HepG2 (cell line): ENCODE results near the gene GAN. TPM values are rescaled to one million over a fixed set of nuclear protein-coding genes. Genes with fewer than 3 reads are reported as not detected.

ENCODE experiments used
- ASH2L ChIP-seq: fragments of 300-600, 200-600 bp; sonication (generic); IDR thresholded peaks from 2 replicates; pipeline ENCODE4 v1.7.0; 2017; ENCODE audit warnings: low read depth, mild to moderate bottlenecking, moderate library complexity, mixed read lengths, low read length; ENCODE audit not compliant: insufficient read length
- CBX5 ChIP-seq: sonication (generic); formaldehyde crosslinking; IDR thresholded peaks from 2 replicates; pipeline ENCODE4 v1.4.0; 2020; ENCODE audit warnings: missing genetic modification reagents, borderline replicate concordance
- EP300 ChIP-seq, 3 experiments: sonication (generic) in 1 of 3; formaldehyde crosslinking in 1 of 3; IDR thresholded peaks; 2 replicates each; pipeline versions ENCODE4 v1.5.1 to v1.6.1; 2011 to 2020; ENCODE audit warnings: low read depth in 2 of 3, low read length in 2 of 3, borderline replicate concordance in 1 of 3, improper control_type of control experiment in 1 of 3, mild to moderate bottlenecking in 1 of 3, missing genetic modification reagents in 1 of 3, moderate library complexity in 1 of 3
- GABPB1 ChIP-seq: IDR thresholded peaks from 2 replicates; pipeline ENCODE4 v1.6.1; 2016; ENCODE audit warnings: mild to moderate bottlenecking, missing genetic modification reagents, moderate library complexity, missing compliant biosample characterization
- MXI1 ChIP-seq: IDR thresholded peaks from 3 replicates; pipeline ENCODE4 v1.6.1; 2012; ENCODE audit warnings: low read depth, low read length, inconsistent platforms, borderline replicate concordance
- NR2F6 ChIP-seq, 2 experiments: IDR thresholded peaks; 2 replicates each; pipeline ENCODE4 v1.6.1; 2016; ENCODE audit warnings: antibody characterized with exemption in 1 of 2, mild to moderate bottlenecking in 1 of 2
- RAD21 ChIP-seq: fragments of 450-650 bp; formaldehyde crosslinking; IDR thresholded peaks from 2 replicates; pipeline ENCODE4 v1.5.0; 2020; ENCODE audit warnings: mild to moderate bottlenecking
- RBAK ChIP-seq: sonication (generic); formaldehyde crosslinking; IDR thresholded peaks from 2 replicates; pipeline ENCODE4 v1.5.1; 2020; ENCODE audit warnings: mild to moderate bottlenecking, missing genetic modification reagents
- RCOR2 ChIP-seq: IDR thresholded peaks from 2 replicates; pipeline ENCODE4 v1.6.1; 2016; ENCODE audit warnings: missing biosample characterization, missing genetic modification reagents
- SALL1 ChIP-seq: sonication (generic); formaldehyde crosslinking; IDR thresholded peaks from 2 replicates; pipeline ENCODE4 v1.8.0; 2022; ENCODE audit warnings: mild to moderate bottlenecking, missing genetic modification reagents
- SIN3A ChIP-seq: IDR thresholded peaks from 2 replicates; pipeline ENCODE4 v1.6.1; 2011; ENCODE audit warnings: low read depth, mild to moderate bottlenecking, control low read depth, low read length, borderline replicate concordance
- SMYD3 ChIP-seq: sonication (generic); formaldehyde crosslinking; IDR thresholded peaks from 2 replicates; pipeline ENCODE4 v1.8.1; 2023; ENCODE audit warnings: mild to moderate bottlenecking, missing genetic modification reagents
- STAG1 ChIP-seq: sonication (generic); formaldehyde crosslinking; IDR thresholded peaks from 2 replicates; pipeline ENCODE4 v1.4.0; 2020; ENCODE audit warnings: missing genetic modification reagents
- YEATS2 ChIP-seq: sonication (generic); formaldehyde crosslinking; IDR thresholded peaks from 2 replicates; pipeline ENCODE4 v1.4.0; 2020; ENCODE audit warnings: missing genetic modification reagents, borderline replicate concordance
- ZBTB38 ChIP-seq: sonication (generic); formaldehyde crosslinking; IDR thresholded peaks from 2 replicates; pipeline ENCODE4 v1.5.1; 2020; ENCODE audit warnings: mild to moderate bottlenecking, missing genetic modification reagents
- ZNF331 ChIP-seq: sonication (generic); formaldehyde crosslinking; IDR thresholded peaks from 2 replicates; pipeline ENCODE4 v1.4.0; 2020; ENCODE audit warnings: missing genetic modification reagents
- ZNF766 ChIP-seq: sonication (generic); formaldehyde crosslinking; IDR thresholded peaks from 2 replicates; pipeline ENCODE4 v1.5.0; 2020; ENCODE audit warnings: missing genetic modification reagents, borderline replicate concordance
- polyA plus RNA-seq, 8 experiments: library from polyadenylated mRNA; depleted of rRNA in 3 of 8; stranded (reverse) in 7 of 8; unstranded in 1 of 8; fragments of >200 nt; fragmentation: Illumina TruSeq in 4 of 8; extraction: Trizol in 4 of 8; gene quantifications; 2 replicates each; pipeline versions ENCODE4 v1.2.1 to v1.2.3, GENCODE V29; 2011 to 2016; ENCODE audit warnings: low read depth in 4 of 8, missing spikeins in 1 of 8, mixed read lengths in 1 of 8; ENCODE audit not compliant: insufficient read depth in 1 of 8
- total RNA-seq, 5 experiments: library from RNA; depleted of rRNA; stranded (reverse); fragments of >200 nt; fragmentation: Illumina TruSeq; extraction: Trizol; gene quantifications; 2 replicates each; pipeline ENCODE4 v1.2.3, GENCODE V29; 2016; ENCODE audit warnings: low read depth in 1 of 5
- TF ChIP-seq, protein P1 (sequence below): sonication (generic); IDR thresholded peaks from 2 replicates; pipeline ENCODE4 v1.6.1; 2016; ENCODE audit warnings: low read depth, borderline replicate concordance
- TF ChIP-seq, protein P2 (sequence below): IDR thresholded peaks from 2 replicates; pipeline ENCODE4 v1.6.1; 2016; ENCODE audit warnings: mild to moderate bottlenecking
- TF ChIP-seq, protein P3 (sequence below): IDR thresholded peaks from 2 replicates; pipeline ENCODE4 v1.4.0; 2020; ENCODE audit warnings: mild to moderate bottlenecking, missing genetic modification reagents
- TF ChIP-seq, protein P4 (sequence below): sonication (generic); formaldehyde crosslinking; IDR thresholded peaks from 2 replicates; pipeline ENCODE4 v1.4.0; 2020; ENCODE audit warnings: missing genetic modification reagents
- TF ChIP-seq, protein P5 (sequence below): sonication (generic); formaldehyde crosslinking; IDR thresholded peaks from 2 replicates; pipeline ENCODE4 v1.9.0; 2021; ENCODE audit warnings: missing genetic modification reagents, mild to moderate bottlenecking, borderline replicate concordance

Gene GAN
- total and polyA plus RNA-seq, 2 of the 13 experiments (the other 11 are each of a cell fraction or from before 2014, with no cell fraction given): 4.3 to 11.0 TPM

DNA sequence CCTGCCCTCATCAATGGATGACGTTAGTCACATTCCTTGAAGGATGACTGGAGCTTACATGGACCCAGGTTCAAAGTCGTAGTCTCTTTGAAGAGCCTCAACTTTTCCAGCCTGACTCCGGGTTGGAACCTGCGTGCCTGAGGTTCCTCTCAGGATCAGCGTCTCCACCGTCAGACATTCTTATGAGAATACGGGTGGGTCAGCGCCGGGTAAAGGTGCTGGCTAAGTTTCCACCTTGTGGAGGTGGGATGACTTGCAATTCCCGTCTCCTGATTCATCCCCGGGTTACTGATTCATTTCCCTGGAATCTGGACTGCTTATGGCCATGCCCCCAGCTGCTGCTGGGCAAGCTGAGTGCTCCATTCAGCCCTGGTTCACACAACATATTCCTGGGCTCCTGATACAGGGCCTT, 90.9 kb downstream of the GAN start (continued):
- TF ChIP-seq GABPB1 (CRISPR knock-in tag) (no peak), SIN3A (0 out of 2 replicates have a peak, but pooled peaks have one; percentile 19), ZNF766 (CRISPR knock-in tag) (peak; percentile 31; the same call in 1 of the 2 replicates), NR2F6 (IDR thresholded peaks at IDR 0.05) (no peak), NR2F6 (CRISPR knock-in tag; IDR thresholded peaks at IDR 0.05) (peak; percentile 19; the same call in 1 of the 2 replicates), RCOR2 (peak; percentile 43; the same call in 1 of the 2 replicates), EP300 (IDR thresholded peaks at IDR 0.05; ENCODE audit: low read depth in 2 of 2, low read length in 2 of 2) (peak; percentile 42 to 61; a peak in 2 of 4 replicates), EP300 (CRISPR knock-in tag; IDR thresholded peaks at IDR 0.05; ENCODE audit: borderline replicate concordance) (no peak), STAG1 (CRISPR knock-in tag) (peak; percentile 40), ASH2L (peak; percentile 52), RBAK (CRISPR knock-in tag) (no peak), SALL1 (CRISPR knock-in tag) (peak; percentile 45; the same call in 1 of the 2 replicates), SMYD3 (CRISPR knock-in tag) (no peak), RAD21 (CRISPR knock-in tag) (peak; percentile 47), MXI1 (peak; percentile 64; the same call in 1 of the 3 replicates), CBX5 (CRISPR knock-in tag) (peak; percentile 78; the same call in 1 of the 2 replicates), YEATS2 (peak; percentile 24; the same call in 1 of the 2 replicates), ZNF331 (CRISPR knock-in tag) (peak; percentile 45; the same call in 1 of the 2 replicates), ZBTB38 (CRISPR knock-in tag) (no peak)
- TF ChIP-seq, protein P1, sequence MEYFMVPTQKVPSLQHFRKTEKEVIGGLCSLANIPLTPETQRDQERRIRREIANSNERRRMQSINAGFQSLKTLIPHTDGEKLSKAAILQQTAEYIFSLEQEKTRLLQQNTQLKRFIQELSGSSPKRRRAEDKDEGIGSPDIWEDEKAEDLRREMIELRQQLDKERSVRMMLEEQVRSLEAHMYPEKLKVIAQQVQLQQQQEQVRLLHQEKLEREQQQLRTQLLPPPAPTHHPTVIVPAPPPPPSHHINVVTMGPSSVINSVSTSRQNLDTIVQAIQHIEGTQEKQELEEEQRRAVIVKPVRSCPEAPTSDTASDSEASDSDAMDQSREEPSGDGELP: peak; percentile 68; the same call in 1 of the 2 replicates
- TF ChIP-seq, protein P2, sequence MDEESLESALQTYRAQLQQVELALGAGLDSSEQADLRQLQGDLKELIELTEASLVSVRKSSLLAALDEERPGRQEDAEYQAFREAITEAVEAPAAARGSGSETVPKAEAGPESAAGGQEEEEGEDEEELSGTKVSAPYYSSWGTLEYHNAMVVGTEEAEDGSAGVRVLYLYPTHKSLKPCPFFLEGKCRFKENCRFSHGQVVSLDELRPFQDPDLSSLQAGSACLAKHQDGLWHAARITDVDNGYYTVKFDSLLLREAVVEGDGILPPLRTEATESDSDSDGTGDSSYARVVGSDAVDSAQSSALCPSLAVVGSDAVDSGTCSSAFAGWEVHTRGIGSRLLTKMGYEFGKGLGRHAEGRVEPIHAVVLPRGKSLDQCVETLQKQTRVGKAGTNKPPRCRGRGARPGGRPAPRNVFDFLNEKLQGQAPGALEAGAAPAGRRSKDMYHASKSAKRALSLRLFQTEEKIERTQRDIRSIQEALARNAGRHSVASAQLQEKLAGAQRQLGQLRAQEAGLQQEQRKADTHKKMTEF: peak; percentile 37; the same call in 1 of the 2 replicates
- TF ChIP-seq, protein P3, sequence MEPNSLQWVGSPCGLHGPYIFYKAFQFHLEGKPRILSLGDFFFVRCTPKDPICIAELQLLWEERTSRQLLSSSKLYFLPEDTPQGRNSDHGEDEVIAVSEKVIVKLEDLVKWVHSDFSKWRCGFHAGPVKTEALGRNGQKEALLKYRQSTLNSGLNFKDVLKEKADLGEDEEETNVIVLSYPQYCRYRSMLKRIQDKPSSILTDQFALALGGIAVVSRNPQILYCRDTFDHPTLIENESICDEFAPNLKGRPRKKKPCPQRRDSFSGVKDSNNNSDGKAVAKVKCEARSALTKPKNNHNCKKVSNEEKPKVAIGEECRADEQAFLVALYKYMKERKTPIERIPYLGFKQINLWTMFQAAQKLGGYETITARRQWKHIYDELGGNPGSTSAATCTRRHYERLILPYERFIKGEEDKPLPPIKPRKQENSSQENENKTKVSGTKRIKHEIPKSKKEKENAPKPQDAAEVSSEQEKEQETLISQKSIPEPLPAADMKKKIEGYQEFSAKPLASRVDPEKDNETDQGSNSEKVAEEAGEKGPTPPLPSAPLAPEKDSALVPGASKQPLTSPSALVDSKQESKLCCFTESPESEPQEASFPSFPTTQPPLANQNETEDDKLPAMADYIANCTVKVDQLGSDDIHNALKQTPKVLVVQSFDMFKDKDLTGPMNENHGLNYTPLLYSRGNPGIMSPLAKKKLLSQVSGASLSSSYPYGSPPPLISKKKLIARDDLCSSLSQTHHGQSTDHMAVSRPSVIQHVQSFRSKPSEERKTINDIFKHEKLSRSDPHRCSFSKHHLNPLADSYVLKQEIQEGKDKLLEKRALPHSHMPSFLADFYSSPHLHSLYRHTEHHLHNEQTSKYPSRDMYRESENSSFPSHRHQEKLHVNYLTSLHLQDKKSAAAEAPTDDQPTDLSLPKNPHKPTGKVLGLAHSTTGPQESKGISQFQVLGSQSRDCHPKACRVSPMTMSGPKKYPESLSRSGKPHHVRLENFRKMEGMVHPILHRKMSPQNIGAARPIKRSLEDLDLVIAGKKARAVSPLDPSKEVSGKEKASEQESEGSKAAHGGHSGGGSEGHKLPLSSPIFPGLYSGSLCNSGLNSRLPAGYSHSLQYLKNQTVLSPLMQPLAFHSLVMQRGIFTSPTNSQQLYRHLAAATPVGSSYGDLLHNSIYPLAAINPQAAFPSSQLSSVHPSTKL: peak; percentile 77
- TF ChIP-seq, protein P4, sequence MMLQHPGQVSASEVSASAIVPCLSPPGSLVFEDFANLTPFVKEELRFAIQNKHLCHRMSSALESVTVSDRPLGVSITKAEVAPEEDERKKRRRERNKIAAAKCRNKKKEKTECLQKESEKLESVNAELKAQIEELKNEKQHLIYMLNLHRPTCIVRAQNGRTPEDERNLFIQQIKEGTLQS (CRISPR knock-in tag): peak; percentile 73; the same call in 1 of the 2 replicates
- TF ChIP-seq, protein P5, sequence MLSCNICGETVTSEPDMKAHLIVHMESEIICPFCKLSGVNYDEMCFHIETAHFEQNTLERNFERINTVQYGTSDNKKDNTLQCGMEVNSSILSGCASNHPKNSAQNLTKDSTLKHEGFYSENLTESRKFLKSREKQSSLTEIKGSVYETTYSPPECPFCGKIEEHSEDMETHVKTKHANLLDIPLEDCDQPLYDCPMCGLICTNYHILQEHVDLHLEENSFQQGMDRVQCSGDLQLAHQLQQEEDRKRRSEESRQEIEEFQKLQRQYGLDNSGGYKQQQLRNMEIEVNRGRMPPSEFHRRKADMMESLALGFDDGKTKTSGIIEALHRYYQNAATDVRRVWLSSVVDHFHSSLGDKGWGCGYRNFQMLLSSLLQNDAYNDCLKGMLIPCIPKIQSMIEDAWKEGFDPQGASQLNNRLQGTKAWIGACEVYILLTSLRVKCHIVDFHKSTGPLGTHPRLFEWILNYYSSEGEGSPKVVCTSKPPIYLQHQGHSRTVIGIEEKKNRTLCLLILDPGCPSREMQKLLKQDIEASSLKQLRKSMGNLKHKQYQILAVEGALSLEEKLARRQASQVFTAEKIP (CRISPR knock-in tag): no peak
